HG03439 (cell line): ENCODE measurements around the gene ARHGEF3.
A peak's percentile ranks its signal among the peaks of the same experiment; 100 is the strongest.

Experiments used
- ATAC-seq: cut with Tn5 transposase; IDR thresholded peaks from one replicate; pipeline ENCODE4 v1.9.1; 2021; ENCODE audit warnings: mild to moderate bottlenecking, moderate library complexity; ENCODE audit not compliant: unreplicated experiment

Gene ARHGEF3

GRCh38 chr3:56801662-56802377, at the start of gene ARHGEF3:
Gene ARHGEF3 (minus strand): TSS chr3:56801949. CDS start chr3:56801798, 151 bp downstream.
- ATAC-seq = peak; percentile 83

DNA sequence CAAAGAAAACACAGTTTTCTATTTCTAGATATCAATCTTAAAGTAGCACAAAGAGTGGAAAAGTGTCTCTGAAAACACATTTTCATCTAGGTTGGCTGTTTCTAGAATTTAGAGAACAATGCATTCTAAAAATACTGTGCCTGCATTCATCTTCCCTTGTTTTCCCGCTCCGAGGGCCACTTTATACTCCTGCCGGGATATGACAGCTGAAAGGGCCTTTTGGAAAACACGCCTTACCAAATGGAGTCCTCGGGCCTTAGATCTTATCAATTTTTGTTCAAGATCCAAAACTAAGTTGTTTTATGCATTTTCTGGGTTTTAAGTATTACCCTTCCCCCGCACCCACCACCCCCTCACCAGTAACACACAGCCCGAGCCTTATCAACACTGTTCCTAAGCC, 47.9 kb upstream of the ARHGEF3 start:
- ATAC-seq = no peak

DNA sequence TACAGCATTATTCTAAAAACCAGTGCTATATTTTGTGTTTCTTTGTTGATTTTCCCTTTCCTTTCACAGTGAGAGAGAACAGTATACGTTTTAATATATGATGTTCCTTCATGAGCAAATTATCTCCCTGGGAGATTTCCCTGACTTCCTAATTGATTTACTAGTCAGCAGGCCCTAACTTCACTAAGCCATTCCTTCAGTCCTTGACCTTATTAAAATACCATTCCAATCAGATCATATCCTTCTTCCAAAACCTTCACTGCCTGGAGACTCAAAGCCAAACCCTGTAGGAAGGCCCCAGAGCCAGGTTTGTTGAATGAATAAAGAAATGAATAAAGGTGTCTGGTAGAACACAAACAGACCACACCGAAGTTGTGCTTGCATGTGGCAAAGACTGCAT, 43.8 kb upstream of the ARHGEF3 start:
- ATAC-seq = no peak

DNA sequence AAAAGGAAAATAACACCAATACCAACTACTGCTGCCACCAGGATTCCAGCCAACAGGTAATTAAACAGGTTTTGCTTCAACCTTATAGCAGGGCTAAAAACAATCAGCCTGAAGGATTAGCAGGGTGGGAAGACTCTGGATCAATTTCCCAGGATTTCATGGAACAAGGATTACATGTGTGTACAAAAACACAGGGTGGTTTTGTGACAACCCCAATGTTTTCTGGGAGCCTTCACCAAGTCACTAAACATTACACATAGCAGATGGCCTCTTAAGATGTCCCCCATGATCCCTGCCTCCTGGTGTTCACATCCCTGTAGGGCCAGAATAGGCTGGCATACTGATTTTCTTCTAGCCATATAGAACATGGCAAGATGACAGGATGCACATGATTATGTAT, 42.8 kb upstream of the ARHGEF3 start:
- no peak for ATAC-seq

DNA sequence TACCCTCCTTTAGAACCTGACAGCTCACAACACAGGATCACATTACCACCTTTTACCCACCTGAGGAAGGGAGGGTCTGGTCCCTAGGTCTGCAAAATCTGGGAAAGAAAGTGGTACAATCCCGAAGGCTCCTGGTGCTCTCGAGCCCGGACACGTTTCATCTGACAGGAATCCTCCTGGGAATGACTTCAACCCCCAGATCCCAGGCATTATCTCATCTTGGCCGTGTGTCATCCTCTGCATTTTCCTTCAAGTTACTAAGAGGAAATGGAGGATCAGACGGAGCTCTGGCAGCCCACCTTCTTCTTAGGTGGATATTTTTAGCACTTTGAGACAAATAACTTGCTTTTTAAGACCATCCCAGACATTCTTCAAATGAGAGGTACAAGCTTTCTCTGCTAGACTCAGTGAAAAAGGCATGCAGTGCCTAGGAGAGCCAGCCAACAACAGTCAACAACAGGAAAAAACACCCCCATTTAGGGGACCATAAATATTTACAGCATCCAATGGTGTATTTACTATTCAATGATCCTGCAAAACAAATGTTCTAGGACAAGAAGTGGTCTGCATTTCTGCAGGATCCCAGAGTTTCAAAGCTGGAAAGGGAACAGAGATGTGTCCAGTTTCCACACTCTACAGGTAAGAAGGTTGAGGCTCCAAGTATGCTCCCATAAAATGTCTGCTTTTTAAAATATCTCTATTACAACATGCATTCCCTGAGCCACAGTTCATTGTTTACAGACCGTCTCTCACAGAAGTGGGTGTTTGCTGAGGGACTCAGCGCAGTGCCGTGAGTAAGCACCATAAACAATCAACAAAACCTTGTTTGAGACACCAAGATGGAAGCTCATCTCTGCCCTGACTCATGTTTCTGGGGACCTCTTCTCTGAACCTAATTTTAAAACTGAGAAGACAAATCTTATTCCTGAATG, 38.3 kb upstream of the ARHGEF3 start:
- no peak for ATAC-seq

DNA sequence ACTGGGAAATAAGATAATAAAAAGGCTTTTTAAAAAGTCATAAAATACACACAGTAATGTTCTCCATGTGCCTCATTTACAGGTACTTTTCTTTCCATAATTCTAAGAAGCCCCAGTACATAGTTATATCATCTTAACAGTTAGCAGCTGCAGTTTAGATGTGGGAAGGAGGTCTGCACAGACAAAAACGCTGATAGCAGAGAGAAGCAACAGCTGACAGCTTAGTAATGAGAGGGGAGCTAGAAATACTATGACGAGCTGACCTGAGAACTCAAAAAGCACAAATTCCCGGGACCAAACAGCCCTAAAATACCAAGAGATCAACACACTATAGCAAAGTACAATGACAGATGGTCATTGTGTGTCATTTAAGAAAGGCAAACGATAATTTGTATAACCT, 36.7 kb upstream of the ARHGEF3 start:
- no peak for ATAC-seq

GRCh38 chr3:56837196-56837955, 35.6 kb upstream of the ARHGEF3 start:
- ATAC-seq = no peak

GRCh38 chr3:56836276-56837163, 34.8 kb upstream of the ARHGEF3 start:
- no peak for ATAC-seq

- no peak for ATAC-seq
Measured at GRCh38 chr3:56835650-56836227, 34.0 kb upstream of the ARHGEF3 start.

DNA sequence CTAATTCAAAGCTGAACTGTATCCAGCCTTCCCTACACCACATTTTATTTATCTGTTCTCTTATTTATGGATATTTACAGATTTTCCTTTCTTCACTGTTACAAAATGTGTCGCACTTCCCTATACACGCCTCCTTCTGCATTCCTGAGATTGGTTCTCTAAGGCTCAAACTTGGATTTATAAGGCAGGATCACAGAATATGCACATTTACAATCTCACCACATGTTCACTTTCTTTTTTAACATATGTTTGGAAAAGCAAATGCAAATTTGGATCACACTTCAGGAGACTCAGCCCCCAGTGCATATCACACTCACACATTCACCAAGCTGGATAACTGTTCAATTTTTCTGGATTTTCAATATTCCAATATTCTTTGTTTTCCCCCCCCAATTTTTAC, 31.8 kb upstream of the ARHGEF3 start:
- ATAC-seq = no peak

DNA sequence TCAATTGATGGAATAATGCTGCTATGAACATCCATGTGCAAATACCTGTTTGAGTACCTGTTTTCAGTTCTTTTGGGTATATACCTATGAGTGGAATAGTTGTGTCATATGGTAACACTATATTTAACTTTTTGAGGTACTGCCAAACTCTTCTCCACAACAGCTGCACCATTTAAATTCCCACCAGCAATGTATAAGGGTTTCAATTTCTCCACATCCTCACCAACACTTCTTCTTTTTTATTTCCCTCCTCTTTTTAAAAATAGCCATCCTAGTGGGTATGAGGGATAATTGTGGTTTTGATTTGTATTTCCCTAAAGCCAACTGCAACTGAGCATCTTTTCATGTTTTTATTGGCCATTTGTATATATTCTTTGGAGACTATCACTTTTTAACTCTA, 31.3 kb upstream of the ARHGEF3 start:
- ATAC-seq = no peak

DNA sequence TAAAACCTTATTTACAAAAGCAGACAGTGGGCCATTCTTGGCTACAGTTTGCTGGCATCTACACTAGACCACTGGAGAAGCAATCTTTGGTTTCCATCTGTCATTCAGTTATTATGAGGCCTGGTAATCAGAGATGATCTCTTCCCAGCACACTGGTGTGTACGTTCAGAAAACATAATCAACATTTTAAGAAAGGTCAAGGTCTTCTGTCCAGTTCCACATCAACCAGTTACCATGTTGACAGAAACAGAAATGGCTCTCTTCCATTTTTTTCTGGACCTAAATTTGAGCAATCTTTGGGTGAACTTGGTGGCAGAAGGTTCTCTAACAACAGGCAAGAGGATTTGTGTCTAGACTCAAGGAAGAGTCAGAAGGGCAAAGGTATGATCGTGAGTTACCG, 29.8 kb upstream of the ARHGEF3 start:
- no peak for ATAC-seq

DNA sequence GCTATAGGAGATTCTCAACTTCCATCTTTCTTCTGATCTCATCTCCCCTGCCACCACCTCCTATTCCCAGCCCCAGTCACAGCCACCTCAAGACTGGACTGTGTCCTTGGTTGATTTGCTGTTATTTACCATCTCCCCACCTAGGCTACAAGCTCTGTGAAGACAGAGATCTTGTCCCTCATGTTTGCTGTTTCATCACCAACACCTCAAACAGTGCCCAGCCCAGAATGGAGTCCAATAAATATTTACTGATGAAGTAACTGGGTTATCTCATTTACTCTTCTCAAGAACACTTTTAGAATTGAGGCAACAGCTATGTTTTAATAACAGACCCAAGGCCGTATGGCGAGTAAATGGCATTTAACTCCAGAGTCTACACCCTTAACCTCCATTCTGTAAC, 29.1 kb upstream of the ARHGEF3 start:
- ATAC-seq = no peak

- no peak for ATAC-seq
Measured at GRCh38 chr3:56829533-56829932, 27.8 kb upstream of the ARHGEF3 start.

GRCh38 chr3:56826831-56827722, 25.3 kb upstream of the ARHGEF3 start:
- no peak for ATAC-seq

DNA sequence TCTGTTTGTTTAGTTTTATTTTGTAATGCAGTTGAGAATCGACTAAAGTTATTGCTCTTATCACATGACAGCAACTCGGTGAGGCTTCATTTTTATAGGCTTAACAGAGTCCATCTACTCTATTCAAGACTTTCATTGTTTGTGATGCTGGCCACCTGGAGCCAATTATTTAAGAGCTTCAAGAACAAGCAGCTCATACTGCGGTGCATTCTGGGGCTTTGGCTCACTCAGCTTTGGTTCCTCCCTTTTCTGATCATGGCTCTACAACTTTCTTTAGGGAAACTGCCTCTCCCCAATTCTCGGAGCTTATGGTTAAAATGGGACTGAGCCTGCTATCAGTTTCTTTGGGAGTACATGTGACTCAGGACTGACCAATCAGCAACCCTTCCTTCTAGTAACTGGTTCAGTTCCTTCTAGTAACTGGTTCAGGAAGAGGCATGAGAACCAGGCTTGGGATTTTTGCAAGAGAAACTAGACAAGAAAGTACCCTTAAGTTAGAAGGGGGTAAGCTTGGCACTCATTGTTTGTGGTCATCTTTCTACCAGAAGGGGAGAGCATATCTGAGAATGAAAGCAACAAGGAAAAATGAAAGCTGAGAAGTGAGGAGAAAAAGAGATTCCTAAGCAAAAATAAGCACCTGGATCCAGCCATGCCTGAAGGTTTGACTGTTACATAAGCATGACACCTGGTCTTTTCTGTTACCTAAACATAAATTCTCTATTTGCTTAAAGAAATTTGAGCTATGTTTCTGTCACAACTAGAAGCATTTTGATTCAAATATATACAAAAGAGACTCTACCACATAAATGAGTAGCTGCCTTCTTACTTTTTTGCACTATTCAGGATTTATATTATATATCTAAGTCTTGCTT, 24.1 kb upstream of the ARHGEF3 start:
- ATAC-seq = no peak

DNA sequence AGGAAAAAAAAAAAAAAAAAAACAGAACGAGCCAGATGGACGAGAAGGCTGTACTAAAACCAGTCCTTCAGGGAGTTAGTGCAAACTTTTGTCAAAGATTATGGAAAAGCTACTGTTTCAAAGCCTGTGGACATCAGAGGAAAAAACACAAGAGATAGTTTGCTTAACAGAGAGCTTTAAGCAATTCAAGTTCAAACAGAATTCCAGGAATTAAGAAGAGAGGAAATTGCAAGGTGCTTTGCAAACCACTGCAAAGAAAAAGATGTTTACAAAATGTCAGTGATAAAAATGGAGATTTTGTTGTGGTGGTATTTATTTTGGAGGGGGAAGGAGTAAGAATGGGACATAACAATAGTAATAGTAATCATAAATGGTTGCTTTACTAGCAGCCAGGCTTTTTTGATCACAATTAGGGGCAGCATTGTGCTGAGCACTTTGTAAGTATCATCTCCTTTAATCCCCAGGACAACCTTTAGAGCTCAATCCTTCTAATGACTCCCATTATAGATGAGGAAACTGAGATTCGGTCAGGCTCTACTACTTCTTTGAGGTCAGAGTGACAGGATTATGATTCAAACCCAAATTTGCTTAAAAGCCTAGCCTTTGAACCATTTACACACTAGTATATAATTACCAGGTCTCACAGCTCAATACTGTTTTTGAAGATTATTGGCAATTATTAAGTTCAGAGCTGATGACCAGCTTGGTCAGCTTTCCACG, 22.4 kb upstream of the ARHGEF3 start:
- ATAC-seq = no peak
